GM18502 (cell line): Measurements from ENCODE around the gene EGFR.
A peak's percentile ranks its signal among the peaks of the same experiment; 100 is the strongest.

Experiments
- ATAC-seq: cut with Tn5 transposase; IDR thresholded peaks from one replicate; pipeline ENCODE4 v1.9.1; 2021; ENCODE audit warnings: mild to moderate bottlenecking; ENCODE audit not compliant: unreplicated experiment, poor library complexity

The EGFR gene

GRCh38 chr7:55073976-55074528, 55.2 kb downstream of the EGFR start:
- peak; percentile 92 for ATAC-seq

GRCh38 chr7:55075464-55076021, 56.7 kb downstream of the EGFR start:
- ATAC-seq = no peak

DNA sequence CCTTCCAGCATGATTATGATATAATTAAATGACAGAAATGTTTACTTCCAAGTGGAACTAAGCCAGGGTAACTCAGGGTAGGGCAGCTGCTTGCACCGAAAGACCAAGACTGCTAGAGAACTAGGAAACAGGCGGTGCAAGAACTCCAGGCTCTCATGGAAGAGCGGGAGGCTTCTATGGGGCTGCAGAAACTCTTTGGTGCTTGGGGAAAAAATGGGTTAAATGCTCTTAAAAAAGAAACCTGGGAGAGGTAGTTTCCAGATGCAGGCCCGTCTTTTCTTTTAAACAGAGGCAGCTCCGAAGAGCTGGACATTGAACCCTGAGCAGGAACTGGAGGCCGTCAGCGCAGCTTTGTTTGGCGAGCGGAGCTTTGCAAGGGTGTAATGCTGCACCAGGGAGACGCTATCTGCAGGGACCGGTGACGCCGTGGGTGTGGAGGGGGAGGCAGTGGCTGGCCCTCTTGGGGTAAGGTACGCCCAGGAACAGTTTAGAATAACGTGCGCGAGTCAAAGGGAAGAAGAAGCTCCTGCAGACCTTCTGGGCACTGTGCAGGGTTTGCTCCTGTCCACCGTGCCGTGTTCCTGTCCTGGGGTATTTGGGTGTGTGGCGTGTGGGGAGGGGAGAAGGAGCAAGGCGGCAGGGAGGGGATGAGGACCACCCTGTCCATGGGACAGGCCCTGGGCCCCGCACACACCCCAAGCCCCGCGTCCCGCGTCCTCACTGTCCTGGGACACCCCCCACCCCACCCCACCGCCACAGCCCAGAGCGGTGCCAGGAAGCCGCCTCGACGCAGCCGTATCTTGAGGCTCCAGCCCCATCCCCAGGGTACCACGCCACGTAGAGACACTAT, 59.0 kb downstream of the EGFR start:
- no peak for ATAC-seq

GRCh38 chr7:55078465-55079372, 59.9 kb downstream of the EGFR start:
- ATAC-seq = no peak

- ATAC-seq = no peak
Measured at GRCh38 chr7:55080000-55080623, 61.3 kb downstream of the EGFR start.

GRCh38 chr7:55081068-55081467, 62.3 kb downstream of the EGFR start:
- ATAC-seq = no peak

GRCh38 chr7:55081472-55082227, 62.8 kb downstream of the EGFR start:
- no peak for ATAC-seq

- no peak for ATAC-seq
Measured at GRCh38 chr7:55082228-55082603, 63.4 kb downstream of the EGFR start.

- ATAC-seq = no peak
Measured at GRCh38 chr7:55083206-55083605, 64.4 kb downstream of the EGFR start.

- no peak for ATAC-seq
Measured at GRCh38 chr7:55084307-55084706, 65.5 kb downstream of the EGFR start.

- peak; percentile 32 for ATAC-seq
Measured at GRCh38 chr7:55085511-55086412, 66.9 kb downstream of the EGFR start.

- ATAC-seq = peak; percentile 73
Measured at GRCh38 chr7:55086413-55087201, 67.8 kb downstream of the EGFR start.

DNA sequence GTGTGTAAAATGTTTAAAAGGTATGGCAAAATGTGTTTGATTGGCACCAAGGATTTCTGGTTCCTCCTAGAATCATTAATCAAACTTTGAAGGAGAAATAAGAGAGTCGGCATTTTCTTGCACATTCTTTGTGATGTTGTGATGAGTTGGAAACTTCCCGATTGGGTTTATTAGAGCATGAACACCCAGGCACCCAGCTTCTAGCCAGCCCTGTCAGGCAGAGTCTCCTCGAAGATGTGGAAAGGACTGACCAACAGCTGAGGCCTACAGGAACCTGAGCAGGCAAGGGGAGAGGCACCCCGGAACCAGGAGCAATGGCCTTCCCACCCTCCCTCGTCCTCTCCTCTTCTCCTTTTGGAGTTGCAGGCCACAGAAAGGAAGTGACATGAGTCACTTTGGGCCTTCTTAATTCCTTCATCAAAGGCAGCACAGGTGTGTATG, 68.7 kb downstream of the EGFR start:
- no peak for ATAC-seq

DNA sequence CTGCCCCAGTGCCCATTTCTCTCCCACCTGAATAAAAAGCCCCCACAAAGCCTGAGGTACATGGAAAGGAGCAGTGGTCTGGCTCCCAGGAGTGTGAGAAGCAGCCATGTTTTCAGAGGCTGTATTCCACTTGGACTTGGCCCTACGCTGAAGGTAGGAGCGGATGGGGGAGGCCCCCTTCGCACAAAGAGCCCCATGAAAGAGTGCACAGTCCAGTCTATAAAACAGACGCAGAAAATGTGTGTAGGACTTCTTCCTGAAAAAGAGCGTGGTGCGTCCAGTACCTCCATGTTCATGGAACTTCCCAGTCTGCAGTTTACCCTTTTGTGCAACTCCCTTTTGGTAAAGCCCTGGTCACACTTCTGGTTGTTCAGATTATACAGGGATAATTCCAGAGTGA, 69.3 kb downstream of the EGFR start:
- no peak for ATAC-seq

DNA sequence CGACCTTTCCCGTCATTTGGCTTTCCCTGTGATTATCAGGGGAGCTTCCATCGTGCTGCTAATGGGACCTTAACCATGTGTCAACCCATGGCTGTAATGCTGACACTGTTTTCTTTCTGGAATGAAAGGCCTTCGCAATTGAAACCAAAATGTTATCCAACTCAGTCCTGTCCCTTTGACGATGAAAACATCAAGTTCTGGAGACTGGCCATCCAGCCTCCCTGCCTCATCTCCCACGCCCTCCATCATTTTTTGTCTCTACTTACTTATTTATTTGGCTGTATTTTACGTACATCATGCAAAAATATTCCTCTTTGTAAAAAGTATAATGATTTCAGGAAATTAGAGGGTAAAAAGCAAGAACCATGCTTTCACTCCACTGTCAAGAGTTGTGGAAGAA, 69.8 kb downstream of the EGFR start:
- no peak for ATAC-seq

DNA sequence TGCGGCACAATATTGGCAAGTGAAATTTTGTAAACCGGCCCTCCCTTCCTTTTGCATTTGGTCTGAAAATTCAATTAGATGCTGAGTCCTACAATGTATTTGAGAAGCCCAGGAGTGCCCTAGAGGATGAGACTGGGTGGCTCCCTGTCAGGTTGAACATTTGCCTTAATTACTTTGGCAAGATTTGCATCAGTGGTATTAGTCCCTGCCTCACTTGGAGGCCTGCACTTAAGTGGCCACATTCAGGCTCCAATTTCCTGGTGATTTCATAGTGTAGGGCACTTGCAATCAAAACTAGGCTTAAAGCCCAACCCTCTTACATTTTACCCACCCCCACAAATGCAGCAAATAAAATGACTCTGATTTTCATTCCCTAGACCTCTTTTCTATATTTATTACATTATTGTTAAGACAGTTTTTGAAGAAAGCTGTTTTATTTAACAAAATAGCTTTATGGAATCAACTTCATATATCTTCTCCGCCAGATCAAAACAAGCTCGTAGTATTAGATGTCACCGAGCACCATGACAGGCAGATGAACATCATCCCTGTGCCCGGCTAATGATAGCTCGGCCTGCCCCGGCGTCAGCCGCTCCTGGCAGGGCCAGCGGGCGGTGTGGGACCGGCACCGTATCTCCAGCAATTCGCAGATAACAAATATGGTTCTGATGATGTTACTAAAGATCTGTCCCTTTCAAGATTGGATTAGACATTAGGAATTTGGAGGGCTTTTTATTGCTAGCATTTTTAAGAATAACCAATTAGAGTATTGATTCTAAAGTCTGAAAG, 73.6 kb downstream of the EGFR start:
- ATAC-seq = no peak

- ATAC-seq = no peak
Measured at GRCh38 chr7:55092975-55093373, 74.2 kb downstream of the EGFR start.
